Sigmoid colon (tissue), 7 donors: ENCODE measurements around the gene ARHGAP30. TPM values are rescaled to one million over a fixed set of nuclear protein-coding genes. Genes with fewer than 3 reads are reported as not detected.

Source experiments
- DNase-seq: peaks from one replicate; pipeline ENCODE4 v3.0.0-alpha.2; 2019
- H3K27ac ChIP-seq, 4 donors: fragments of 200-600 bp; sonication (generic); one replicate each; pipeline ENCODE4 v1.5.1; 2016 to 2019; ENCODE audit warnings: mild to moderate bottlenecking in 1 of 4
- H3K27me3 ChIP-seq, 3 donors: fragments of 200-600 bp; sonication (generic); one replicate each; pipeline ENCODE4 v1.5.1; 2019; ENCODE audit warnings: mild to moderate bottlenecking in 1 of 3
- H3K36me3 ChIP-seq, 4 donors: fragments of 200-600 bp; sonication (generic); one replicate each; pipeline ENCODE4 v1.5.1; 2016 to 2019
- H3K4me1 ChIP-seq, 4 donors: fragments of 200-600 bp; sonication (generic); one replicate each; pipeline ENCODE4 v1.5.1; 2017 to 2019
- H3K4me3 ChIP-seq, 4 donors: fragments of 200-600 bp; sonication (generic); one replicate each; pipeline ENCODE4 v1.5.1; 2017 to 2019; ENCODE audit warnings: mild to moderate bottlenecking in 2 of 4, moderate library complexity in 1 of 4
- H3K9me3 ChIP-seq, 4 donors: fragments of 200-600 bp in 3 of 4; sonication (generic) in 3 of 4; one replicate each; pipeline versions ENCODE4 v1.5.1 to v1.6.1; 2013 to 2019
- EP300 ChIP-seq, 4 donors: sonication (generic); formaldehyde crosslinking; IDR thresholded peaks; one replicate each; pipeline ENCODE4 v1.6.1; 2017; ENCODE audit warnings: antibody characterized with exemption in 4 of 4
- POLR2A ChIP-seq, 2 donors: fragments of 450-650 bp; IDR thresholded peaks; one replicate each; pipeline ENCODE4 v1.6.1; 2016; ENCODE audit warnings: antibody characterized with exemption in 2 of 2, mild to moderate bottlenecking in 2 of 2, moderate library complexity in 2 of 2
- POLR2AphosphoS5 ChIP-seq, 4 donors: sonication (generic); formaldehyde crosslinking; IDR thresholded peaks; one replicate each; pipeline ENCODE4 v1.6.1; 2017; ENCODE audit warnings: antibody characterized with exemption in 4 of 4
- WGBS, 2 donors: extraction: QIAGEN DNeasy Blood & Tissue Kit; methylation state at CpG; one replicate each; pipeline ENCODE4 v1.1.7; 2013; 5-methylcytosine and 5-hydroxymethylcytosine counted together
- intact Hi-C: fragments of 100-400 bp; cut with DNase I; formaldehyde crosslinking; loops from one replicate; pipeline ENCODE4 v1.15.1; 2023
- polyA plus RNA-seq, 3 donors: library from polyadenylated mRNA; stranded (reverse); fragments of 200-250 nt; gene quantifications; one replicate each; pipeline ENCODE4 v1.2.3, GENCODE V29; 2013
- total RNA-seq, 4 donors: library from RNA; depleted of rRNA; stranded (reverse); fragments of >200 nt; gene quantifications; one replicate each; pipeline ENCODE4 v1.1.0, GENCODE V29; 2016
- TF ChIP-seq, protein P1 (sequence below), 4 experiments: fragments of 450-650 bp in 3 of 4; fragments of 200-600 bp in 1 of 4; IDR thresholded peaks; one replicate each; pipeline ENCODE4 v1.5.1; 2016 to 2019; ENCODE audit warnings: antibody characterized with exemption in 4 of 4, mild to moderate bottlenecking in 3 of 4, moderate library complexity in 2 of 4
- donor health status: healthy with polysubstance abuse.
- donor health status: Bipolar disorder and iron deficiency.
- donor health status: healthy.

The ARHGAP30 gene
- total and polyA plus RNA-seq, 7 donors, result 4.4 to 37.8 (median 6.1) TPM

DNA sequence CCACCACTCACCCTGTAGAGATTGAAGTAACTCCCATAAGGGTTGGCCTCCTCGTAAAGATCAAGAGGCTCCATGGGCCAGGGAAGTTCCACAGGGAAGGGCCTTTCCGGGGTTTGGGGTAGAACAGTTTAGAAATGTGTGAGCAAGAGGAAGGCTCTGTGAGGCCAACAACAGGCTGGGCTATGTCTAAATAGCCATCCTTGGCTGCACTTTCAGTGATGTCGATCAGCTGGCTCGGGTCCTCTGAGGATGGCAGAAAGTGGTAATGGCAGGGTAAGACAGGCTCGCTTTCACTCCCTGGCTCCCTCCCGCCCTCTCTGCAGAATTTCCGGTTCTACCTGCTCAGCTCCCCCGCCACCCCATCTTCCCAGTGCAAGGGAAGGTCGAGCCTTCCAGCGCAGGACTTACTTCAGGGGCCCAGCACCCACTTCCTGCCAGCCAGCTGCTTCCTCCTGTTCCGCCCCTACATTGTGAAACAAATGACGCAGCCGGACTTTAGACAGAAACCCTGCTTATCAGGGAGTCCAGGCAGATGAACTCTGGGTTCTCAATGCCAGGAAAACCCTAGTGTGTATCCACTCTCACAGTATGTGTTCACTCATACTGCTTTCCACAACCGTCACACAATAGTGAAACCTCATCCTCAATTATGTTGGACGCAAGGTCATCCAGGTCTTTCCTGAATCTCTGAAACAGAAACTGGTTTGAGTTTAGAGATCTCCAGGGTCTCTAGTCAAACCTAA, 56.0 kb downstream of the ARHGAP30 start:
- Histone ChIP-seq H3K27ac (peak overlapping the region; percentile 59 to 72 (median 66)), H3K27me3 (peaks cover 0 to under 1% (median 0%) of the 10 kb centered on the region in 3 donors), H3K36me3 (no peaks in the 10 kb centered on the region), H3K4me3 (no peak overlapping the region), H3K4me1 (no peaks in the 10 kb centered on the region), H3K9me3 (no peaks in the 10 kb centered on the region)
- whole genome bisulfite sequencing, 2 donors, result 3 to 7% methylated on average over 15 of the region's 15 CpGs
- peak; percentile 87 for DNase-seq
- intact Hi-C loops, result no loop called here
- TF ChIP-seq POLR2AphosphoS5 (IDR thresholded peaks at IDR 0.05), result peak; percentile 30 to 77 (median 66)
- peak in 1 of 2 donors; percentile 28 for TF ChIP-seq POLR2A (IDR thresholded peaks at IDR 0.05)
- TF ChIP-seq, protein P1, sequence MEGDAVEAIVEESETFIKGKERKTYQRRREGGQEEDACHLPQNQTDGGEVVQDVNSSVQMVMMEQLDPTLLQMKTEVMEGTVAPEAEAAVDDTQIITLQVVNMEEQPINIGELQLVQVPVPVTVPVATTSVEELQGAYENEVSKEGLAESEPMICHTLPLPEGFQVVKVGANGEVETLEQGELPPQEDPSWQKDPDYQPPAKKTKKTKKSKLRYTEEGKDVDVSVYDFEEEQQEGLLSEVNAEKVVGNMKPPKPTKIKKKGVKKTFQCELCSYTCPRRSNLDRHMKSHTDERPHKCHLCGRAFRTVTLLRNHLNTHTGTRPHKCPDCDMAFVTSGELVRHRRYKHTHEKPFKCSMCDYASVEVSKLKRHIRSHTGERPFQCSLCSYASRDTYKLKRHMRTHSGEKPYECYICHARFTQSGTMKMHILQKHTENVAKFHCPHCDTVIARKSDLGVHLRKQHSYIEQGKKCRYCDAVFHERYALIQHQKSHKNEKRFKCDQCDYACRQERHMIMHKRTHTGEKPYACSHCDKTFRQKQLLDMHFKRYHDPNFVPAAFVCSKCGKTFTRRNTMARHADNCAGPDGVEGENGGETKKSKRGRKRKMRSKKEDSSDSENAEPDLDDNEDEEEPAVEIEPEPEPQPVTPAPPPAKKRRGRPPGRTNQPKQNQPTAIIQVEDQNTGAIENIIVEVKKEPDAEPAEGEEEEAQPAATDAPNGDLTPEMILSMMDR (IDR thresholded peaks at IDR 0.05), result no peak
- peak in 2 of 4 donors; percentile 9 to 74 for TF ChIP-seq EP300 (IDR thresholded peaks at IDR 0.05)

DNA sequence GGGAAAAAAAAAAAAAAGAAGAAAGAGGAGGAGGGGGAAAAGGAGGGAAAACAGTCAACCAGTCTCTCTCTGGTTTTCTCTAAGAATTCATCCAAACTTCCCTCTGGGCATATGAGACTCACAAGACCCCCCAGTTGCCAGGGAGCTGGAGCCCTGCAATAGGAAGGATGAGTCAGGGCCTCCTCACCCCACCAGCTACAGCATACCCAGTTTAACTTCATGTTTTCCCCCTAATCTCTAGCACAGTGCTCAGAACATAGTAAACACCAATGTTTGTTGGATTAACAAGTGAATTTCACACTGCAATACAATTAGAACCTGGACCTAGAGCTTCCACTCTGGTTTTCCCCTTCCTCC, 56.6 kb downstream of the ARHGAP30 start:
- Histone ChIP-seq H3K27ac (peak overlapping the region; percentile 59 to 72 (median 66)), H3K9me3 (no peaks in the 10 kb centered on the region), H3K4me1 (no peaks in the 10 kb centered on the region), H3K4me3 (no peak overlapping the region), H3K27me3 (no peaks in the 10 kb centered on the region), H3K36me3 (no peaks in the 10 kb centered on the region)
- intact Hi-C loops, result no loop called here
- no peak for TF ChIP-seq EP300 (IDR thresholded peaks at IDR 0.05)
- TF ChIP-seq POLR2AphosphoS5 (IDR thresholded peaks at IDR 0.05), result no peak
- TF ChIP-seq POLR2A (IDR thresholded peaks at IDR 0.05), result no peak
- TF ChIP-seq, protein P1 (IDR thresholded peaks at IDR 0.05), result no peak
- DNase-seq, result no peak

DNA sequence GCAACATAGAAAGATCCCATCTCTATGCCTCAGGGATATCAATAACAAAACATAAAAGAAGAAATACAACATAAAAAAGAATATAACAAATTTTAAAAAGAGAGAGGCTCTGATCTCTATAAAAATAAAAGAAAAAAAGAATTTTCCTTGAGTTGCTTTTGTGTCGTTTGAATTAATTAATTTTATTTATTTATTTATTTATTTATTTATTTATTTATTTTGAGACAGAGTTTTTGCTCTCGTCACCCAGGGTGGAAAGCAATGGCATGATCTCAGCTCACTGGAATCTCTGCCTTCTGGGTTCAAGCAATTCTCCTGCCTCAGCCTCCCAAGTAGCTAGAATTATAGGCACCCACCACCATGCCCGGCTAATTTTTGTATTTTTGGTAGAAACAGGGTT, 57.3 kb downstream of the ARHGAP30 start:
- Histone ChIP-seq H3K36me3 (no peaks in the 10 kb centered on the region), H3K9me3 (no peaks in the 10 kb centered on the region), H3K27me3 (no peaks in the 10 kb centered on the region), H3K4me1 (no peaks in the 10 kb centered on the region), H3K27ac (peak overlapping the region; percentile 59 to 72 (median 66)), H3K4me3 (no peak overlapping the region)
- DNase-seq, result no peak
- intact Hi-C loops, result no loop called here
- TF ChIP-seq EP300 (IDR thresholded peaks at IDR 0.05) (no peak), POLR2AphosphoS5 (IDR thresholded peaks at IDR 0.05) (no peak), POLR2A (IDR thresholded peaks at IDR 0.05) (no peak)
- TF ChIP-seq, protein P1 (IDR thresholded peaks at IDR 0.05), result no peak
- 87% methylated on average over 3 of the region's 3 CpGs for whole genome bisulfite sequencing, 2 donors

DNA sequence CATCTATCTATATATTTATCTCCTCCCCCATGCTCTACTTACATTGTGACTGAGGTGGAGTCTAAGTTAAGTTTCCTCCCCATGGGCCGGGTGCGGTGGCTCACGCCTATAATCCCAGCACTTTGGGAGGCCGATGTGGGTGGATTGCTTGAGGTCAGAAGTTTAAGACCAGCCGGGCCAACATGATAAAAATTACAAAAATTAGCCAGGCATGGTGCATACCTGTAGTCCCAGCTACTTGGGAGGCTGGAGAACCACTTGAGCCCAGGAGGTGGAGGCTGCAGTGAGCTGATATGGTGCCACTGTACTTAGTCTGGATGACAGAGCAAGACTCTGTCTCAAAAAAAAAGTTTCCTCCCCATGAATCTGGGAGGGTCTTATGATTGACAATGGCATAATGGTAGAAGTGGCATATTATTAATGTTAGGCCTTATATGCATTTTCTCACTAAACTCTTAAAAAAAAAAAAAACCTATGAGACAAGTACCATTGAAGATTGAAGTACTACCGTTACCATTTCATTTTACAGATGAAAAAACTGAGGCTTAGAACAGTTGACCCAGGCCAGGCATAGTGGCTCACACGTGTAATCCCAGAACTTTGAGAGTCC, 60.0 kb downstream of the ARHGAP30 start:
- DNase-seq, result no peak
- no peak overlapping the region for H3K4me3 ChIP-seq
- H3K27ac ChIP-seq, result no peak overlapping the region
- intact Hi-C loops, result no loop called here
- 69 to 87% methylated on average over 7 of the region's 7 CpGs for WGBS, 2 donors
- H3K36me3 ChIP-seq, result no peaks in the 10 kb centered on the region
- H3K9me3 ChIP-seq, result no peaks in the 10 kb centered on the region
- H3K27me3 ChIP-seq, result no peaks in the 10 kb centered on the region
- H3K4me1 ChIP-seq, result no peaks in the 10 kb centered on the region
- TF ChIP-seq, protein P1 (IDR thresholded peaks at IDR 0.05), result no peak
- TF ChIP-seq POLR2AphosphoS5 (IDR thresholded peaks at IDR 0.05) (no peak), EP300 (IDR thresholded peaks at IDR 0.05) (no peak), POLR2A (IDR thresholded peaks at IDR 0.05) (no peak)
